Activated B cell treated with CpG ODN at 0.5 μM for 24 hours (primary cell): Measurements from ENCODE around the gene ZFYVE27. TPM values are rescaled to one million over a fixed set of nuclear protein-coding genes. Genes with fewer than 3 reads are reported as not detected.
A peak's percentile ranks its signal among the peaks of the same experiment; 100 is the strongest.

Experiments
- ATAC-seq: fragments of 200-7000 bp; cut with Tn5 transposase; one replicate; pipeline ENCODE4 v1.10.0; 2021; ENCODE audit warnings: low read depth, mild to moderate bottlenecking, moderate library complexity
- CTCF ChIA-PET: fragments of 350-600 bp; sonication (Branson Sonifier 250); formaldehyde crosslinking; loops from one replicate; lab custom pipeline; 2021; ENCODE audit warnings: antibody characterized with exemption; lab: Charles Lee
- POLR2A ChIA-PET: fragments of 350-600 bp; sonication (Branson Sonifier 250); formaldehyde crosslinking; loops from one replicate; lab custom pipeline; 2021; ENCODE audit warnings: antibody characterized with exemption; lab: Charles Lee
- DNase-seq: peaks from one replicate; pipeline ENCODE4 v3.0.0; 2022
- H3K27ac Mint-ChIP-seq: one replicate; pipeline ENCODE4 v1.8.0; 2020; ENCODE audit warnings: mixed read lengths
- H3K27me3 Mint-ChIP-seq: one replicate; pipeline ENCODE4 v1.8.0; 2021; ENCODE audit warnings: mixed read lengths
- H3K36me3 Mint-ChIP-seq: one replicate; pipeline ENCODE4 v1.8.0; 2021; ENCODE audit warnings: low read depth, mixed read lengths
- H3K4me1 Mint-ChIP-seq: one replicate; pipeline ENCODE4 v1.8.0; 2021; ENCODE audit warnings: mixed read lengths
- H3K4me3 Mint-ChIP-seq: one replicate; pipeline ENCODE4 v1.8.0; 2020; ENCODE audit warnings: mild to moderate bottlenecking, mixed read lengths
- H3K9me3 Mint-ChIP-seq: one replicate; pipeline ENCODE4 v1.8.0; 2020; ENCODE audit warnings: mixed read lengths
- intact Hi-C: fragments of 100-400 bp; cut with micrococcal nuclease; formaldehyde crosslinking; loops from one replicate; pipeline ENCODE4 v1.15.1; 2024
- total RNA-seq: library from RNA; stranded (reverse); gene quantifications from 2 replicates; pipeline ENCODE4 v1.2.3, GENCODE V29; 2022
- TF ChIP-seq, protein P1 (sequence below): fragments of 200-600 bp; IDR thresholded peaks from one replicate; pipeline ENCODE4 v1.8.0; 2022; ENCODE audit warnings: antibody characterized with exemption, mild to moderate bottlenecking

ZFYVE27 gene
- total RNA-seq, 1 donor from 2014 or later = 65.7 TPM

DNA sequence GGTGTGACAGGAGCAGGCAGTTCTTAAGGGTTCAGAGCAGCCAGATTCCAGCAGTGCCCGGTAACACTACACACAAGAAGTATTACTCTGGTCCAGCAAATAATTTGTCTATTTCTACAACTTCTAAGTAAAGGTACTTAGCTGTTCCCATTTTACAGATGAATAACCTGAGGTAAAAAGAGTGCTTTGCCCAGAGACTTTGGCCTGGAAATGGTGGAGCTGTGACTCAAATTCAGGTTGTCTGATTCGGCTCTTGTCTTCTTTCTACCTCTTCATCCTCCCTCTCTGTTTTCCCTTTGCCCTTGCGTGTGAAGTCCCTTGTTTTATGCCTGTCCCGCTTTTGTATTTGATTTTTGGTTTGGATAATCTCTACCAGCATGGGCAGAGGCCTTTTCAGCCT is 17.8 kb downstream of the ZFYVE27 start:
- ChIA-PET POLR2A (no interaction called here), CTCF (no interaction called here)
- Mint-ChIP-seq H3K27ac (no peak overlapping the region), H3K9me3 (no peaks in the 10 kb centered on the region), H3K27me3 (no peaks in the 10 kb centered on the region), H3K4me1 (no peaks in the 10 kb centered on the region), H3K36me3 (peaks cover 93% of the 10 kb centered on the region), H3K4me3 (no peak overlapping the region)
- intact Hi-C loops = no loop called here
- TF ChIP-seq, protein P1, sequence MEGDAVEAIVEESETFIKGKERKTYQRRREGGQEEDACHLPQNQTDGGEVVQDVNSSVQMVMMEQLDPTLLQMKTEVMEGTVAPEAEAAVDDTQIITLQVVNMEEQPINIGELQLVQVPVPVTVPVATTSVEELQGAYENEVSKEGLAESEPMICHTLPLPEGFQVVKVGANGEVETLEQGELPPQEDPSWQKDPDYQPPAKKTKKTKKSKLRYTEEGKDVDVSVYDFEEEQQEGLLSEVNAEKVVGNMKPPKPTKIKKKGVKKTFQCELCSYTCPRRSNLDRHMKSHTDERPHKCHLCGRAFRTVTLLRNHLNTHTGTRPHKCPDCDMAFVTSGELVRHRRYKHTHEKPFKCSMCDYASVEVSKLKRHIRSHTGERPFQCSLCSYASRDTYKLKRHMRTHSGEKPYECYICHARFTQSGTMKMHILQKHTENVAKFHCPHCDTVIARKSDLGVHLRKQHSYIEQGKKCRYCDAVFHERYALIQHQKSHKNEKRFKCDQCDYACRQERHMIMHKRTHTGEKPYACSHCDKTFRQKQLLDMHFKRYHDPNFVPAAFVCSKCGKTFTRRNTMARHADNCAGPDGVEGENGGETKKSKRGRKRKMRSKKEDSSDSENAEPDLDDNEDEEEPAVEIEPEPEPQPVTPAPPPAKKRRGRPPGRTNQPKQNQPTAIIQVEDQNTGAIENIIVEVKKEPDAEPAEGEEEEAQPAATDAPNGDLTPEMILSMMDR = no peak
- ATAC-seq = no peak
- DNase-seq = no peak

DNA sequence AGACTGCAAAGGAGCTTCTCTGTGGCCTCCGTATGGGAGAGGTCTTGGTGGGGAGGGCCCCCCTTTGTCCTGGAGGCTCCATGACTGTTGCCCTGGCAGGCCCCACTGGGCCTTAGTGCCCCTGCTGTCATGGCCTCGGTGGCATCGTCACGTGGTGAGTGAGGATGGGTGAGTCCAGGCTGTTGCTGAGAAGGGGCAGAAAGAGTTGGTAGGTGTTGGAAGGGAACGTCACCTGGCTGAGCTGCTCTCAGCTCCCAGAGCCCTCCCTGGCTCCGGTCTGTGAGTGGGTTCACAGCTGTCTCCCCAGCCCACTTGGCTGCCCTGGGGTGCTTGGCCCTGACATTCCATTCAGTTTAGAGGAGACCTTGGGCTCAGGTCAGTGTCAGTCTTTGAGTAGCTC is 18.8 kb downstream of the ZFYVE27 start:
- Mint-ChIP-seq H3K9me3 (no peaks in the 10 kb centered on the region), H3K27ac (no peak overlapping the region), H3K4me3 (no peak overlapping the region), H3K27me3 (no peaks in the 10 kb centered on the region), H3K36me3 (peaks cover 93% of the 10 kb centered on the region), H3K4me1 (no peaks in the 10 kb centered on the region)
- DNase-seq (no peak), ATAC-seq (no peak)
- intact Hi-C loops = no loop called here
- CTCF ChIA-PET = no interaction called here
- POLR2A ChIA-PET = no interaction called here
- TF ChIP-seq, protein P1 = no peak

DNA sequence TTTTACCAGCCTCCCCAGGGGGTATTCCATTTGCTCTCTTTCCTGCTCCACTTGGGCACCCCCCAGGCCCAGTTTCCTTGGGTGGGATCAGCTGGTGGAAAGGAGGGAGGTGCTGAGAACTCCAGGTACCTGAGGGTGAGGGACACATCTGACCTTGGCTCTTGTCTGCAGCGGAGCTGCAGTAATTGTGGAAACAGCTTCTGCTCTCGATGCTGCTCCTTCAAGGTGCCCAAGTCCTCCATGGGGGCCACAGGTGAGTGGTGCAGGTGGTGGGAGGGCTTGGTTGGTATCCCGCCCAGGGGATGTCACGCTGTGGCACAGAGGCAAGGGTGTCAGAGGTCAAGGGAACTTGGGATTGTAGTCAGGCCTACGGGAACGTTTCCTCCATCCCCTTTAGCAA is 20.5 kb downstream of the ZFYVE27 start:
- H3K4me3 Mint-ChIP-seq = no peak overlapping the region
- H3K4me1 Mint-ChIP-seq = no peaks in the 10 kb centered on the region
- intact Hi-C loops = no loop called here
- H3K36me3 Mint-ChIP-seq = peaks cover 91% of the 10 kb centered on the region
- H3K27me3 Mint-ChIP-seq = no peaks in the 10 kb centered on the region
- ChIA-PET POLR2A (interaction anchor here (0.7 kb wide), 1 partner anchor 9 kb away, joined by 8 read pairs; no protein-coding TSS in a partner anchor), CTCF (no interaction called here)
- no peak for ATAC-seq
- DNase-seq = no peak
- H3K9me3 Mint-ChIP-seq = no peaks in the 10 kb centered on the region
- TF ChIP-seq, protein P1 = no peak
- no peak overlapping the region for H3K27ac Mint-ChIP-seq

DNA sequence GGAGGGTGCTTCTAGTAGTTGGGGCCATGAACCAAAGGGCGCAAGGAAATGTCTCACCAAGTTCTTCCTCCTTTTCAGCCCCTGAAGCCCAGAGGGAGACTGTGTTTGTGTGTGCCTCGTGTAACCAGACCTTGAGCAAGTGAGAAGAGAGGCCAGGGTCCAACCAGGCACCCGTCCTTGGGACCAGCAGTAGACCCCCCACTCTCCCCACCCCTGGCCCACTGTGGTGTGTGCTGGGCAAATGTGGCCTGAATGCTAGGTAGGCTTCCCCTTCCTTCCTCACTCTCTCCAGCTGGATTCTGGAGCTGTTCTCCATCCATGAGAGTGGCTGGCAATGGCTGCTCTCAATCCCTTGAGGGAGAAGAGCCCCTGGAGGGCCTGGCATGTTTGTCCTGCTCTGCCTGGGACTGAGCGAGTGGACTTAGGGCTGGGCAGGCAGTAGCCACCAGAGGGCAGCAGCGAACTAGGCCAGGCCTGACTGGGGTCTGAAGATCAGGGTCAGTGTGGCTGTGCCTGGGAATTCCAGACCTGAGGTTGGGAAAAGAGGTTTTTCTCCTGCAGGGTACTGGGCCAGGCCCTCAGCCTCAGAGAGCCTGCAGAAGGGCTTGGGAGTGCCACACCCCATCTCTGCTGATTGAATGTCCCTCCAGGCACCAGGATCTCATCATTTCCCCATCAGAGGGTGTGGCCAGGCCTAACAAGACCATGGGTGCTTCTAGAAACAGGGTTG is 22.4 kb downstream of the ZFYVE27 start:
- ChIA-PET CTCF (no interaction called here), POLR2A (no interaction called here)
- ATAC-seq (peak; percentile 69), DNase-seq (peak; percentile 33)
- Mint-ChIP-seq H3K9me3 (no peaks in the 10 kb centered on the region), H3K27ac (no peak overlapping the region), H3K36me3 (peaks cover 73% of the 10 kb centered on the region), H3K27me3 (no peaks in the 10 kb centered on the region), H3K4me3 (no peak overlapping the region), H3K4me1 (peaks cover 7% of the 10 kb centered on the region)
- intact Hi-C loops = loop anchor here (1.0 kb wide), 1 partner anchor 286 kb away; no protein-coding TSS in a partner anchor
- TF ChIP-seq, protein P1 = no peak

DNA sequence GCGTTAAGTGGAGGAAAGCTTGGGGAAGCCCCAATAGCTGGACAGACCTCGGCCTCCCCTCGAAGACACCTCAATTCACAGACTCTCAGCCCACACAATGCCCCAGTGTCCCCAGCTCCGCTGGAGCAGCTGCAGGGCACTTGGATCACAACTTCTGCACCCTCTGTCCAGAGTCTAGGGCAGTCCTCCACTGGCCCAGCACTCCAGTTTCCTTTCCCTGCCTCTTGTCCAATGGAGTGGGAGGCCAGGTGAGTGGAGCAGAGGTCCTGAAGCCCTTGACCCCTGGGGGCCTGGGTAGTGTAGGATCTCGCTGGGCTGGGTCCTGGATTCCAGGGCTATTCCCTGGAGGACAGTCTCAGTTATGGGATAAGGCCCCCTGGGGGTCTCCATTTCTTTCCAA is 23.0 kb downstream of the ZFYVE27 start:
- no peak overlapping the region for H3K4me3 Mint-ChIP-seq
- no peak overlapping the region for H3K27ac Mint-ChIP-seq
- TF ChIP-seq, protein P1 = no peak
- peaks cover 13% of the 10 kb centered on the region for H3K4me1 Mint-ChIP-seq
- ATAC-seq = no peak
- H3K27me3 Mint-ChIP-seq = no peaks in the 10 kb centered on the region
- ChIA-PET POLR2A (no interaction called here), CTCF (no interaction called here)
- no peaks in the 10 kb centered on the region for H3K9me3 Mint-ChIP-seq
- intact Hi-C loops = loop anchor here (1.0 kb wide), 1 partner anchor 285 kb away; no protein-coding TSS in a partner anchor
- DNase-seq = no peak
- peaks cover 67% of the 10 kb centered on the region for H3K36me3 Mint-ChIP-seq
